CD4-positive, CD25-positive, alpha-beta regulatory T cell (primary cell): ENCODE data around the gene VGF. TPM values are rescaled to one million over a fixed set of nuclear protein-coding genes. Genes with fewer than 3 reads are reported as not detected.
A peak's percentile ranks its signal among the peaks of the same experiment; 100 is the strongest.
"Not testable (repeated sequence)": the region's sequence is repeated elsewhere in the genome, so short reads cannot be mapped to it uniquely, and the experiment has no call there.

Source experiments
- ATAC-seq, 2 donors: fragments of 150-1000 bp; cut with Tn5 transposase; one replicate each; pipeline ENCODE4 v1.10.0; 2021; ENCODE audit warnings: low read depth in 2 of 2, moderate number of reproducible peaks in 2 of 2, moderate library complexity in 1 of 2
- DNase-seq, 3 donors: peaks; one replicate each; pipeline versions ENCODE4 v3.0.0 to v3.0.0-alpha.2; 2012 to 2022; ENCODE audit warnings: mixed read lengths in 1 of 3
- H3K27ac ChIP-seq: one replicate; pipeline ENCODE4 v1.7.0; 2013; ENCODE audit warnings: mild to moderate bottlenecking, low read length; ENCODE audit not compliant: insufficient read depth, poor library complexity, severe bottlenecking
- H3K27me3 ChIP-seq: one replicate; pipeline ENCODE4 v1.7.0; 2013; ENCODE audit warnings: low read length; ENCODE audit not compliant: control insufficient read depth, insufficient read depth
- H3K36me3 ChIP-seq: one replicate; pipeline ENCODE4 v1.7.0; 2013; ENCODE audit warnings: mild to moderate bottlenecking, low read length, moderate library complexity; ENCODE audit not compliant: control insufficient read depth, insufficient read depth
- H3K4me1 ChIP-seq: 2 replicates; pipeline ENCODE4 v1.7.0; 2013; ENCODE audit warnings: mild to moderate bottlenecking, low read length; ENCODE audit not compliant: insufficient read depth, control insufficient read depth, poor library complexity, severe bottlenecking
- H3K4me3 ChIP-seq: one replicate; pipeline ENCODE4 v1.7.0; 2013; ENCODE audit warnings: low read depth, mild to moderate bottlenecking, low read length, moderate library complexity
- H3K9me3 ChIP-seq, 2 experiments: 1 replicate in 1 of 2; 2 replicates in 1 of 2; pipeline ENCODE4 v1.7.0; 2013; ENCODE audit warnings: low read length in 2 of 2, mild to moderate bottlenecking in 1 of 2, moderate library complexity in 1 of 2; ENCODE audit not compliant: control insufficient read depth in 2 of 2
- H3K27ac Mint-ChIP-seq, 3 donors: one replicate each; pipeline ENCODE4 v1.8.0; 2020 to 2022; ENCODE audit warnings: mild to moderate bottlenecking in 3 of 3, mixed read lengths in 3 of 3, moderate library complexity in 2 of 3
- H3K27me3 Mint-ChIP-seq: one replicate; pipeline ENCODE4 v1.8.0; 2022; ENCODE audit warnings: mild to moderate bottlenecking, mixed read lengths
- H3K36me3 Mint-ChIP-seq: one replicate; pipeline ENCODE4 v1.8.0; 2020; ENCODE audit warnings: mixed read lengths
- H3K4me1 Mint-ChIP-seq, 4 donors: one replicate each; pipeline ENCODE4 v1.8.0; 2020 to 2022; ENCODE audit warnings: mixed read lengths in 4 of 4, mild to moderate bottlenecking in 1 of 4
- H3K4me3 Mint-ChIP-seq, 4 donors: one replicate each; pipeline ENCODE4 v1.8.0; 2020 to 2022; ENCODE audit warnings: mild to moderate bottlenecking in 4 of 4, mixed read lengths in 4 of 4, moderate library complexity in 3 of 4
- H3K9me3 Mint-ChIP-seq, 7 donors: one replicate each; pipeline ENCODE4 v1.8.0; 2020 to 2022; ENCODE audit warnings: mixed read lengths in 7 of 7, mild to moderate bottlenecking in 3 of 7, moderate library complexity in 2 of 7
- polyA plus RNA-seq, 4 donors: library from polyadenylated mRNA; unstranded; fragments of 300-500 nt; fragmentation: Illumina TruSeq; gene quantifications; one replicate each; pipeline ENCODE4 v1.2.3, GENCODE V29; 2021
- total RNA-seq: library from RNA; stranded (reverse); gene quantifications from one replicate; pipeline ENCODE4 v1.2.3, GENCODE V29; 2022

VGF gene
- total and polyA plus RNA-seq, 5 donors from 2014 or later: not detected

DNA sequence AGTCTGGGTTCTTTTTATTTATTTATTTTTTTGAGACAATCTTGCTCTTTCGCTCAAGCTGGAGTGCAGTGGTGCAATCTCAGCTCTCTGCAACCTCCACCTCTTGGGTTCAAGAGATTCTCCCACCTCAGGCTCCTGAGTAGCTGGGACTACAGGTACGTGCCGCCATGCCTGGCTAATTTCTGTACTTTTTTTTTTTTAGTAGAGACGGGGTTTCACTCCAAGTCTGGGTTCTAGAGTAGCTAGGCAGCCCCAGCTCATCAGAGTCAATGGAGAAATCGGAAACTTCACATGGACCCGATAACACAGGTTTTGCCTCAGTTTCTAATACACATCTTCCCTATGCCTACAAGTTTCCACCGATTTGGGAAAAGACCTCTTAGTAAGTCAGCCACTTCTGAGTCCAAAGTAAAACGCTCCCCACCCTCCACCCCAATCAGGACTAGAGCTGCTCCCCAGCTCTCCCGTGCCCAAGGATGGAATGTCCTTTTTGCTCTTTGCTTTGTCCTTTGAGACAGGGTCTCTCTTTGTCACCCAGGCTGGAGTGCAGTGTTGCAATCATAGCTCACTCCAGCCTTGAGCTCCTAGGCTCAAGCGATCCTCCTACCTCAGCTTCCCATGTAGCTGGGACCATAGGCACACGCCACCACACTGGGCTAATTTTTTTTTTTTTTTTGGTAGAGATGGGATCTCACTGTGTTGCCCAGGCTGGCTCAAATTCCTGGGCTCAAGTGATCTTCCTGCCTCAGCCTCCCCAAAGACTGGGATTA is 42.3 kb downstream of the VGF start:
- Histone ChIP-seq H3K4me1 (peaks cover 10% of the 10 kb centered on the region), H3K27me3 (peaks cover 12% of the 10 kb centered on the region), H3K27ac (no peak overlapping the region), H3K4me3 (no peak overlapping the region), H3K36me3 (no peaks in the 10 kb centered on the region), H3K9me3 (no peaks in the 10 kb centered on the region)
- H3K4me3 Mint-ChIP-seq: no peak overlapping the region
- peaks cover 0 to 4% (median 0%) of the 10 kb centered on the region in 7 donors for H3K9me3 Mint-ChIP-seq
- DNase-seq (no peak), ATAC-seq (no peak)
- H3K36me3 Mint-ChIP-seq: no peaks in the 10 kb centered on the region
- H3K27ac Mint-ChIP-seq: peak overlapping the region in 1 of 3 donors; percentile 43
- peaks cover 0 to 25% (median 13%) of the 10 kb centered on the region in 4 donors for H3K4me1 Mint-ChIP-seq
- H3K27me3 Mint-ChIP-seq: peaks cover 56% of the 10 kb centered on the region

- Histone ChIP-seq H3K27ac (no peak overlapping the region), H3K4me3 (no peak overlapping the region), H3K36me3 (no peaks in the 10 kb centered on the region), H3K4me1 (peaks cover 10% of the 10 kb centered on the region), H3K27me3 (peaks cover 12% of the 10 kb centered on the region), H3K9me3 (no peaks in the 10 kb centered on the region)
- Mint-ChIP-seq H3K9me3 (peaks cover 0 to 4% (median 0%) of the 10 kb centered on the region in 7 donors), H3K4me3 (no peak overlapping the region), H3K27ac (peak overlapping the region in 1 of 3 donors; percentile 2), H3K4me1 (peaks cover 0 to 20% (median 10%) of the 10 kb centered on the region in 4 donors), H3K36me3 (no peaks in the 10 kb centered on the region), H3K27me3 (peaks cover 51% of the 10 kb centered on the region)
- ATAC-seq (no peak), DNase-seq (no peak)
These were observed 43.1 kb downstream of the VGF start for GRCh38 chr7:101121991-101122932.

GRCh38 chr7:101121631-101121990 is 43.8 kb downstream of the VGF start:
- ATAC-seq, H3K36me3 ChIP-seq, H3K4me1 ChIP-seq, H3K27ac ChIP-seq, H3K4me3 Mint-ChIP-seq, H3K9me3 ChIP-seq, H3K4me3 ChIP-seq, H3K9me3 Mint-ChIP-seq, H3K27ac Mint-ChIP-seq, H3K36me3 Mint-ChIP-seq, DNase-seq: not testable (repeated sequence)
- Mint-ChIP-seq H3K27me3 (peaks cover 45% of the 10 kb centered on the region), H3K4me1 (peaks cover 0 to 13% (median 7%) of the 10 kb centered on the region in 4 donors)
- H3K27me3 ChIP-seq: peaks cover 12% of the 10 kb centered on the region

GRCh38 chr7:101120315-101120714 is 45.1 kb downstream of the VGF start:
- no peak for ATAC-seq
- peaks cover 39% of the 10 kb centered on the region for H3K27me3 Mint-ChIP-seq
- Histone ChIP-seq H3K4me1 (no peaks in the 10 kb centered on the region), H3K9me3 (no peaks in the 10 kb centered on the region), H3K27me3 (peaks cover 10% of the 10 kb centered on the region), H3K36me3 (no peaks in the 10 kb centered on the region), H3K27ac (no peak overlapping the region), H3K4me3 (no peak overlapping the region)
- peaks cover 0 to 5% (median 3%) of the 10 kb centered on the region in 4 donors for H3K4me1 Mint-ChIP-seq
- peaks cover 0 to 4% (median 0%) of the 10 kb centered on the region in 7 donors for H3K9me3 Mint-ChIP-seq
- no peaks in the 10 kb centered on the region for H3K36me3 Mint-ChIP-seq
- H3K27ac Mint-ChIP-seq: no peak overlapping the region
- DNase-seq: no peak
- no peak overlapping the region for H3K4me3 Mint-ChIP-seq

DNA sequence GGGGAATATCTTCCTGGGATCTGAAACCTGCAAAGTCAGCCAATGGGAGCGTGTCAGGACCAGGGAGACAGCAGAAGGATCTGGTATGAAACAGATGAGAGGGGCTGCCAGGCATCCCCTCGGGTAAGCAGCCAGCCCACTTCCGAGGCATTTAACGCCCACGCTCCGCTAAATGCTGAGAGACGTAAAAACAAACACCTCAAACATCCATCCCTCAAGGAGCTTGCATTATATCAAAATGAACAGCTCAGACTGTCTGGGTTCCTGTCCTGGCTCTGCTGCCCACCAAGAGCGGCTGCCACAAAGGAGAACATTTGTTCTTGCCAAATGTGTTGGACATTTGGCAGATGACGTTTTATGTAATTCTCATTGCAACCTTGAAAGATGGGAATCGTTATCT is 45.5 kb downstream of the VGF start:
- no peak overlapping the region for H3K27ac Mint-ChIP-seq
- DNase-seq (no peak), ATAC-seq (no peak)
- H3K9me3 Mint-ChIP-seq: peaks cover 0 to 4% (median 0%) of the 10 kb centered on the region in 7 donors
- H3K36me3 Mint-ChIP-seq: no peaks in the 10 kb centered on the region
- peaks cover 0 to 5% (median 3%) of the 10 kb centered on the region in 4 donors for H3K4me1 Mint-ChIP-seq
- H3K4me1 ChIP-seq: no peaks in the 10 kb centered on the region
- no peaks in the 10 kb centered on the region for H3K36me3 ChIP-seq
- no peaks in the 10 kb centered on the region for H3K9me3 ChIP-seq
- no peak overlapping the region for H3K4me3 ChIP-seq
- no peak overlapping the region for H3K27ac ChIP-seq
- H3K27me3 Mint-ChIP-seq: peaks cover 36% of the 10 kb centered on the region
- no peak overlapping the region for H3K4me3 Mint-ChIP-seq
- H3K27me3 ChIP-seq: peaks cover 10% of the 10 kb centered on the region

DNA sequence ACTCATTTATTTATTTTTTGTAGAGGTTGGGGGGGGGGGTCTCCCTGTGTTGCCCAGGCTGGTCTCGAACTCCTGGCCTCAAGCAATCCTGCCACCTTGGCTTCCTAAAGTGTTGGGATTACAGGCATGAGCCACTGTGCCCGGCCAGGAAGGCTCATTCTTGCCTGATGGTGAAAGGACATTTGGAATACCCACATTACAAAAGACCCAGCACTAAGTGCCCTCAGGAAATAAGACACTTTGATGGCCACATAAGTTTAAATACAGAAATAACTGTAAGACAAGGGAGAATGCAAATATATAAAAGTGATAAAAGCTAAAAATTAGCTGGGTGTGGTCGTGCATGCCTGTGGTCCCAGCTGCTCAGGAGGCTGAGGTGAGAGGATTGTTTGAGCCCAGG is 46.5 kb downstream of the VGF start:
- Histone ChIP-seq H3K27me3 (peaks cover 6% of the 10 kb centered on the region), H3K27ac (no peak overlapping the region), H3K36me3 (no peaks in the 10 kb centered on the region), H3K9me3 (no peaks in the 10 kb centered on the region), H3K4me3 (no peak overlapping the region), H3K4me1 (no peaks in the 10 kb centered on the region)
- Mint-ChIP-seq H3K27me3 (peaks cover 30% of the 10 kb centered on the region), H3K36me3 (no peaks in the 10 kb centered on the region), H3K27ac (no peak overlapping the region), H3K9me3 (peaks cover 0 to 5% (median 0%) of the 10 kb centered on the region in 7 donors), H3K4me3 (no peak overlapping the region), H3K4me1 (peaks cover 0 to 5% (median 0%) of the 10 kb centered on the region in 4 donors)
- no peak for DNase-seq
- ATAC-seq: no peak

DNA sequence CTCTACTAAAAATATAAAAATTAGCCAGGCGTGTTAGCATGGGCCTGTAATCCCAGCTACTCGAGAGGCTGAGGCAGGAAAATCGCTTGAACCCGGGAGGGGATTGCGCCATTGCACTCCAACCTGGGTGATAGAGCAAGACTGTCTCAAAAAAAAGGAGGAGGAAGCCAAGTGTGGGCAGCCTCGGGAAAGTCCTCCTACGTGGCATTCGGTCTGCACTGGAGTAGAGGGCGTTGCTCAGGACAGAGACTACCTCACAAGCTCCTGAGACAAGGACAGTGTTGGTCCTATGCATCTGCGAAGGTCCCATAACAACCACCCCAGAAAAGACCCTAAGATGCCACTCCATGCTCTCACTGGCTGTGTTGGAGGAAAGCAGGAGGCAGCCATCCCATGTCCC is 48.5 kb downstream of the VGF start:
- H3K27ac Mint-ChIP-seq: no peak overlapping the region
- H3K4me1 Mint-ChIP-seq: peaks cover 0 to under 1% (median 0%) of the 10 kb centered on the region in 4 donors
- H3K9me3 Mint-ChIP-seq: peaks cover 0 to 5% (median 0%) of the 10 kb centered on the region in 7 donors
- no peaks in the 10 kb centered on the region for H3K36me3 Mint-ChIP-seq
- ATAC-seq (no peak), DNase-seq (no peak)
- H3K4me3 Mint-ChIP-seq: no peak overlapping the region
- no peaks in the 10 kb centered on the region for H3K36me3 ChIP-seq
- no peak overlapping the region for H3K4me3 ChIP-seq
- no peaks in the 10 kb centered on the region for H3K27me3 ChIP-seq
- no peak overlapping the region for H3K27ac ChIP-seq
- no peaks in the 10 kb centered on the region for H3K9me3 ChIP-seq
- H3K27me3 Mint-ChIP-seq: peaks cover 19% of the 10 kb centered on the region
- H3K4me1 ChIP-seq: no peaks in the 10 kb centered on the region
